Neural progenitor cell (in vitro differentiated cells): ENCODE measurements around the gene FHOD1.

Source experiments
- CTCF ChIP-seq: fragments of 200-600 bp; sonication (generic); IDR thresholded peaks from 2 replicates; pipeline ENCODE4 v1.5.1; 2017; ENCODE audit warnings: antibody characterized with exemption, mild to moderate bottlenecking
- EZH2 ChIP-seq: fragments of 200-600 bp; sonication (generic); IDR thresholded peaks from 2 replicates; pipeline ENCODE4 v1.6.1; 2017; ENCODE audit warnings: antibody characterized with exemption, mild to moderate bottlenecking, moderate library complexity
- EZH2phosphoT487 ChIP-seq: fragments of 200-600 bp; sonication (generic); IDR thresholded peaks from 2 replicates; pipeline ENCODE4 v1.6.1; 2017; ENCODE audit warnings: antibody characterized with exemption

- no peak for TF ChIP-seq CTCF
- no peak for TF ChIP-seq EZH2phosphoT487
- no peak for TF ChIP-seq EZH2
Measured at GRCh38 chr16:67235816-67236562, 11.3 kb downstream of the FHOD1 start.
